NCI-H82 (cell line): ENCODE measurements around the gene NSG2.
A peak's percentile ranks its signal among the peaks of the same experiment; 100 is the strongest.

ENCODE experiments used
- DNase-seq: peaks from one replicate; lab custom pipeline; 2025; lab: John Stamatoyannopoulos, UW

Gene NSG2

DNA sequence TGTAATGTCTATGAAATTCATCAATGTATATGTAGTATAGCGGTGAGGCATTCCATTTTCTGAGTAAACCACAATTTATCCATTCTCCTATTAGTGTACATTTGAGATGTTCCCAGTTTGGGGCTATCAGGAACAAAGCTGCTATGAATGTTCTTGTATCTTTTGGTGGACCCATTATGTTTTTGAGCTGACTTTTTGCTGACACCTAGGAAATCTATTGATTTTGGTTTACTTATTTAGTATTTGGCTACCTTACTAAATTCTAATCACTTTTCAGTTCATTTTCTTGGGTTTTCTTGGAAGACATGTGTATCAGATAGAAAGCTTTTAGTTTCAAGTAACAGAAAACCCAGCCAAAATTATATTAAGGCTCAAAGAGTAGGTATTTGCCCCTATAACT lies 13.7 kb downstream of the NSG2 start:
- DNase-seq, result no peak

DNA sequence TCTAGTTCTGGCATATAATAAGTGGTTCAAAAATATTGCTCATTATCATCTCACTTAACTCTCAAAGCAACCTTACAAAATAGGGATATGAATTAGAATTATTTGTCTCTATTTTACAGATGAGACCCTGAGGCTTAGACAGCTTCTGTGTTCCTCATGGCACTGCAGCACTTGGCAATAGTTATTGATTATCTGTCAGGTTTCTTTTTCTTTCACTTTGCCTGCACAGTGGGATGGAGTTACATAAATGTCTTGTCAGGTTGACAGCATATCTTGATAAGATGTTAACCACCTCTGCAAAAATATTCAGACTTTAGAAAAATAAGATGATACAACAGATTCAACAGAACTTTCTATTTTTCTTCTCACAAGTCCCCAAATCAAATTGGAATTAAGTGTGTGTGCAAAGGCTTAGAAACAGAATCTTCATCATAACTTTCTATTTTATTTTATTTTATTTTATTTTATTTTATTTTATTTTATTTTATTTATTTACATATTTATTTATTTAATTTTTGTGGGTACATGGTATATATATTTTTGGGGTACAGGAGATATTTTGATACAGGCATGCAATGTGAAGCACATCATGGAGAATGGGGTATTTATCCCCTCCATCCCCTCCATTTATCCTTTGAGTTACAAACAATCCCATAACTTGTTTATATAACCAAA lies 17.7 kb downstream of the NSG2 start:
- DNase-seq, result no peak

DNA sequence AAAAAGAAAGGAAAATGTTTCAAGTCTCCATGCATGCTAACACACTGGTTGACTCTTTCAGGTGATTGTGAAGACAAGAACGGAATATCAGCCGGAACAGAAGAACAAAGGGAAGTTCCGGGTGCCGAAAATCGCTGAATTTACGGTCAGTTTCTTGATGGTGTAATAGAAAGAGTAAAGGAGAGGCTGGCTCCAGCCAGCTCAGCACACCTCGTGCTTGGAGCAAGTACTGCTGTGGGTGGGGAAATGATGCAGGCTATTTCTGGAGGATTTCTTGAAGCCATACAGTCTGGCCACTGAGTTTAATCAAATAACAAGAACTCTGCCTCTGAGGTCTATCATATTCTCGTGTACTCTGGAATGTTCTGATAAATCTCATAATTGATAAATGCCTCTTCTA lies 18.7 kb downstream of the NSG2 start:
- DNase-seq, result no peak

DNA sequence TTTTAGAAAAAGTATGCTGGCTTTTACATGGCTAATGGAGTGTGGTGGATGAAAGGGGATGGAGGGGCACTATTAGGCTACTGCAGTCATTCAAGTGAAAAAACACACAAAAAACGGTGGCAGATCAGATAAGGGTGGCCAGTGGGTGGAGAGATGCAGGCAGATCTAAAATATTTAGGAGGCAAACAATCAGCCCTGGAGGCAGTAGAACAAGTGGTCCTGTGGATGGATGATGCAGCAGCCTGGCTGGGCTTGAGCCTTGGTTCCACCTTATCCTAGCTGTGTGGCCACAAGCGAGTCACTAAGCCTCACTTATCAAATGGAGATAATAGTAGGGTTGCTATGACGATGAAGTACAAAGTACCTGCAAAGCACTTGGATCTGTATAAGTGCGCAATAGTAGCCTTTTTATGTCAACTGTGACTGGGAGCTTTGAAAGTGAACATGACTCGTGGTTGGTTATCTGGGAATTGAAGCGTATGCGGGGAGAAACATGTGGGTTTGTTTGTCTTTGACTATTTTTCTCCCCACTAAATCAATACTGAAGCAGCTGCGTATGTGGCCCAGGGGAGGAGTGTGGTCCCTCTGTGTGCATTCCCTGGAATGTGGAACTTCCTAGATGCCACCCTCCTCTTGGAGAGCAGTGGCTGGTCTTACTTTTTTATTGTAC lies 20.2 kb downstream of the NSG2 start:
- no peak for DNase-seq

DNA sequence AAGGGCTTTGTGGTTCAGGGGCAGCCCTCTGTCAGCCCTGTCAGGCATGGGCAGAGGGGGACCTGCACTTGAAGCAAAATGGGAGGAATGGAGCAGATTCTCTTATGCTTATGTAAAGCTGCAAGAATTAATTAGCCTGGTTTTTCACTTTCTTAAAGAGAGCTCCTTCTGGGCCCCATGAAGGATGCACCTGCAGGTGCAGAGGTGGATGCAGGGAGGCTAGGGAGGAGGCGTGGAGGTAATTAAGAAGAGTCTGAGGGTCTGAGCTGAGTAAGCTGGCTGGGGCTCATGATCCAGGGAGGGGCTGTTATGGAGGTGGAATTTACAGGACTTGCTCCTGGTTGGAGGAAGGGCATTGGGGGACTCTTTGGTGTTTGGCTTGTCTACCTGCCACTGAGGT lies 22.0 kb downstream of the NSG2 start:
- DNase-seq, result no peak

DNA sequence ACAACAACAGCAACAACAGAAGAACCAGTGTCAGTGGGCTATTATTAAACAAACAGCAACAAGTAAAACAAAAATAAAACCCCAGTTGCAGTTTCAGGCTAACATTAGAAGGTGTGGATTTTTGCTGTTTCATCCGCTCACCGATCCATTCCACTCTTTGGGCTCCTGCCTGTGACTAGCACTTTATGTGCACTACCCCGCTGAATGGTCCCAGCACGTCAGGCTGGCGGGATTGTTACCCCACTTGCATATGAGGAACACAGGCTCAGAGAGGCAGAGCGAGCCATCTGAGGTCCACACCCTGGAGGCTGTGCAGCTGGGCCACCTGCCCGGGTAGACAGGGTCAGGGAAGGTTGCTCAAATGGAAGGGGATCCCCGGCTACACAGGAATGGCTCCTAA lies 26.0 kb downstream of the NSG2 start:
- DNase-seq, result no peak

DNA sequence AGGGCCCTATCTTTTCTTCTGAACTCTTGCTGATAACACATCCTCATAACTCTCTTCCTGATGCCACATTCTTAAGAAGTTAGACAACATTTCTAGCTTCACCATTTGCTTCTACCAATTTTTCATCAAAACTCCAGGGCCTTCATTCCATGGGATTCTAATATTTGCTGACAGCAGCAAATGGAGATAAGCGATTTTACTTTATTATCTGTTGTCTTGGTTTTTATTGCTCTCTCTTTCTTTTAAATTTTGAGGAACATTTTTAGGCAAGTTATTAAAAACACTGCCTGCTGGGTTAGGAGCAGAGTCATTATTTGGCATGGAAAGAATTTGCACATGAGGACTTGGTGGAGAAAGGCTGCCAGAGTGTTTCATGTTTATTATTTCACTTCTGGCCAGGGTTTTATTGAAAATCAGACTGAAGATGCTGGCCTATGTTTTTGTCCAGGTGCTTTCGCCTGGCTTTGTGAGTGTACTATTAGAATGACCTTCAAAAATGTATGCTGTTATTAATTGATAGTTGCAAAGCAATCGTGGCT lies 27.7 kb downstream of the NSG2 start:
- DNase-seq, result no peak

DNA sequence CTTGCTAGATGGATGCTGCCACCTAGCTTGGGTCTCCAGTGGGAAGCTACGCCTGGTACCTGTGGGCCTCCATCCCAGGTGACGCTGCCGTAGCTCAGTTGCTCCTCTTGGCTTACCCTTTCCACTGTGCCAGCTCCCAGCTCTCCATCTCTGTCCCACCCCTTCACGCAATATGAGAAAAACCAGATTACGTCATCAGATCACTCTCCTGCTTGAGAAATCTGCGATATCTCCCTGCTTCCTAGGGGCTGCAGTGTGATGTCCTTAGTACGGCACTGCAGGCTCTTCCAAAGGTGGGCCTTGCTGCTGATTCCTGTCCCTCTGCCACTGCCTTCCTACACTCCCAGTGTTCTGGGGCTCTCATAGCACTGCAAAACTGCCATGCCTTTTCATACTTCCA lies 28.9 kb downstream of the NSG2 start:
- no peak for DNase-seq

DNA sequence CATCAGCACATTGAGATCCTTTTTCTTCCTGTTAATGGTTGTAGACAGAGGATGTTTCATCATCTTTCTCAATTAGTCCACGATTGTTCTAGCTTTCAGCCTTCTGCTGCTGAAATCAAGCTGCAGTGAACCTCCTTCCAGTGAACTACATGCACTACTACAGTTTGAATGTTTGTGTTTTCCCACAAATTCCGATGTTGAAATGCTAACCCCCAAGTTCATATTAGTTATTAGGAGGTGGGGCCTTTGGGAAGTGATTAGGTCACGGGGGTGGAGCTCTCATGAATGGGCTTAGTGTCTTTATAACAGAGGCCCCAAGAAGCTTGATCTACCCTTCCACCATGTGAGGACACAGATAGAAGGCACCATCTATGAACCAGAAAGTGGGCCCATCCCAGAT lies 32.9 kb downstream of the NSG2 start:
- no peak for DNase-seq

DNA sequence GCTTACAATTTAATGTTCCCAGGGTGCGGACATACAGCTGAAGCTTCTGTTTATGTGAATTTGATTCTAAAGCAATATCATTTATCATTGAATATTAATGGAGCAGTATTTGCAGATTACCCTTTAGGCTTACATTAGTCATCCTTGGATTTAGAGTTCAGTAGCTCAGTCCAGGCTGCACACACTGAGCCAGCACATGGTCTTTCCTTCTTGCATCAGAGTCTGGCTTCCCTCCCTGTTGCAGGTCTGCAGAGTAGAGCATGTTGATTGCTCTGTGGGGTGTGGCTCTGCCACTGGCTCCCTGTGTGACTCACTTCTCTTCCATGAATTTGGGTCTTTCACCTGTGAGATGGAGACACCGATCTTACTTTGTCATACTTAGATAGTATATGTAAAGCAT lies 36.8 kb downstream of the NSG2 start:
- peak; percentile 20 for DNase-seq

DNA sequence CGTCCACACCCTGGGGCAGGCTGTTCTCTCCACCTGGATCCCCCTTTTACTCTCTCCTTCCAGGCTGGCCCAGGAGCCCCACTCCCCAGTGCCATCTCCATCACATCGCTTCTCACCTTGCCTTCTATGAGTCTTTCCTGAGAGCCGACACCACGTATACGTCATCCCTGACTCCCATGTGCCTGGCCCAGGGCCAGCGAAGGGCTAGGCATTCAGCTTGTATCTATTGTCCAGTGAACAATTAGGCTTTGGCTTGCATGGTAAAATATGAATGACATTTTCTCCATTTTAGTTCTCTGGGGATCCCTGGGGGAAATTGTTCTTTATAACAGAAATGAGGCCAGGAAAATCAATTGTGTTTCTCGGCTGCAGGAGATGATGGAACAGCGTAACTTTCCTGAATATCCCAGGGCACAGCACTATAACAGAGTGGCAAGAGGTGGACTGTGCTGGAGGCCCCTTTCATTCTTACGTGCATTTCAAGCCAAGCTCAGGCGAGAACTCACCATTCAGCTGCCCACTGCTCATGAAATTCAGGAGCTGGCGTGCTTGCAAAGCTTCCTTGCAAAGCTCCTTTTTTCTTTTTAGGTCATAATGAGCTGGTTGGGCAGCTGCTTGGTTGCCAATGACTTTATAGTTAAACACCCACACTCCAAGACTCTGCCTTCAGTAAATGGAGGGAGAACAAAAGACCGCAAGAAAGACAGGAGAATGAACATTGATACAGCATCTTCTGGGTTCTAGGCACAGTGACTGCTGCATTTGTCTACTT lies 37.7 kb downstream of the NSG2 start:
- DNase-seq, result no peak

DNA sequence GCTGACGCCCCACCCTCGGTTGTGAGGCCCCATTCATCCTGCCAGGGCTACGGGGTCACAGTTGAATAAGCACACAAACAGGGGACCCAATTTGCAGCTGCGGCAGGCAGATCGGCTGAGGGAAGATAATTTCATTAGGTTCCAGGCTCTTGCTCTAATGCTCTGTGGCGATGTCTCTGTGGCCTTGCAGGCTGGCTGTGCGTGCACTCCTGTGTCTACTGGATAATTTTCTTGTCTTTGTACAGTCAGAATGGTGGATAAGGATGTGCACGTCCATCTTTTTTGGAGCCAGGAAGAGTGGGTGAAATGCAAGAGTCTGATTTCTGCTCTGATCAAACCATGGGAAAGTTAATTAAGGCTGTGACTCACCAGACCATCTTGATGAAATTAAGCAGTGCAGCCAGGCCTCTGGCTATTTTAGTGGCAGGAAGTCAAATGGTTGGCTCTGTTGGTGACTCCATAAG lies 39.2 kb downstream of the NSG2 start:
- peak; percentile 81 for DNase-seq

DNA sequence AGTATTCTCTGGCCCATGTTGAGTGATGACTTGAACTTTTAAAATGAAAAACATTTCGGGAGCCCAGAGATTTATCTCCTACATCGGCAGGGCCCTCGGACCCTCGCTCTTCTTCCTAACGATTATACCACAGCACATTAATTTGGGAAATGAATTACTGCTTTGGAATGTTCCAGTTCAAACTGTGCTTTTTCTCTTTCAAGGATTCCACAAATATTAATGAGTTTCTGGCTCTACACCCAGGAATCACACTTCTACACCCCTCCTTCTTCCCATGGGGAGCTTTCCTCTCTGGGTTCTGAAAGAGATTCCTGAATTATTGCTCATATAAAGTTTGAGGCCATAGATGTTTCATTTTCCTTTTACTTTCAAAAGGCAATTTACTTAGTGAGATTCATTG lies 41.2 kb downstream of the NSG2 start:
- no peak for DNase-seq

DNA sequence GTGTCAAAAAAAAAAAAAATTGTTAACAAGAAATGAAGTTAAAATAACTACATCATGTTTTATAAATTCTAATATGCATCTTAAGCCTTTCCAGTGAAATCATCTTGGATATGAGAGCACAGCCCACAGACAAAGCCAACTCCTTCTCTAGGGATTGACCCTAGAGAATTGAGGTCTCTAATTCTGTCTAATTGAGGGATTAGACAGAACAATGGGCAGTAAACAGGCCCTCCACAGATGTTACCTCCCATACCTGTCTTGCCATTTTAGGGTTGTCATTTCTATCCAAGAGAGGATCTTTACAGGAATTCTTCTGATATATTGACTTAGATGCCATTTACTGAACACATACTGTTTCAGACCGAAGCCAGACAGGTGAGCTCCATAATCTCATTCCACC lies 42.3 kb downstream of the NSG2 start:
- peak; percentile 87 for DNase-seq

DNA sequence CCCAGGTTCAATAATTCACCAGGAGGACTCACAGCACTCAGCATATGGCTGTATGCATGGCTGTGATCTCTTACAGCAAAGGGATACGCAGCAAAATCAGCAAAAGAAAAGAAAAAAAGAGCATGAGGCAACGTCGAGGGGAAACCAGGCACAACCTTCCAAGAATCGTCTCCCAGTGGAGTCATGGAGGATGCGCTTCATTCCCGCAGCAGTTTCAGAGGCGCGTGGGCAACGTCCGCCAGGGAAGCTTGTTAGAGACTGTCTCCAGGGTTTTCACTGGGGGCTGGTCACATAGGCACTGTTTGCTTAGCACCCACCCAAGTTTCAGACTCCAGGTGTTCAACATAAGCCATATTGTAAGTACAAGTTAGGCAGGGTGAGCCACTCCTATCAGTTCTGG lies 44.6 kb downstream of the NSG2 start:
- peak; percentile 72 for DNase-seq

DNA sequence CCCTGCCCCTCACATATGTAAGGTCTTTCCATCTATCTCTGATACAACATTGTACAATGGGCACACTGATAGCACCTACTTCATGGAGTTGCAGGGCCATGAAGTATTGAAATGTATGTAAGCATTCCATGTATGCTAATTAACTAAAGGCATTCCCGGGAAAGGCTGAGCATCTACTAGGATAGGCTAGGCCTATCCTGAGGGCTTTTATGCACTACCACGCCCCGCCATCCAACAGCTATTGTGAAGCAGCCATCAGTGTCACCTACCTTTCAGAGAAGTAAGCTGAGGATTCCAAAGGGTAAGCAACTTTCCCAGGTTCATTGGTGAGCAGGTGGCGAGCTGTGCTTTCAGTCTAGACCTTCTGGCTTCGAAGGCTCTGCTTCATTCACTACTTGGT lies 47.6 kb downstream of the NSG2 start:
- peak; percentile 34 for DNase-seq

DNA sequence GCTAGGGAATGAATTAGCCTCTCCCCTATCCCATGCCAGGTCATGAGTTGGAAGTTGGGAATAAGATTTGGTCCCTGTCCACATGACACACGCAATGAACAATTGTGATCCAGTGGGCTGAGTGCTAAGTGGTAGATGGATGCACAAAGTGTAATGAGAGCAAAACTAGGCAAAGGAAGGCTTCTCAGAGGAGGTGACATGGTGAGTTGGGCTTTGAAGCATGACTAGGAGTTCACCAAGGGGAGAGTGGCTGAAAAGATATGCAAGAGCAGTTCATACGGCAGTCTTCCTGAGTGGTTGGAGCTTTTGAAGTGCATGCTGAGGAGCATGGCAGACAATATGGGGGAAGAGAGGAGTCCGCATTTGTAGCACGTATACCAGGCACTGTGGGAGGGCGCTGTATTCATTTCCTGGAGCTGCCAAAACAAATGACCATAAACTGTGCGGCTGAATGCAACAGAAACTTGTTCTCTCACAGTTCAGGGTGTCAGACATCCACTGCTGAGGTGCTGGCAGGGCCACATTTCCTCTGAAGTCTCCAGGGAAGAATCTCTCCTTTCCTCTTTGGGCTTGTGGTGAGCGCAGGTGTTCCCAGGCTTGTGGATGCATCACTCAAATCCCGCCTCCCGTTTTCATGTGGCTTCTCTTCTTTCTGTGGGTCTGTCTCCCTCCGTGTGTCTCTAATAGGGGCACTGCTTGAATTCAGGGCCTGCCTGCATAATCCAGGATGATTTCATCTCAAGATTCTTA lies 49.5 kb downstream of the NSG2 start:
- DNase-seq, result no peak

DNA sequence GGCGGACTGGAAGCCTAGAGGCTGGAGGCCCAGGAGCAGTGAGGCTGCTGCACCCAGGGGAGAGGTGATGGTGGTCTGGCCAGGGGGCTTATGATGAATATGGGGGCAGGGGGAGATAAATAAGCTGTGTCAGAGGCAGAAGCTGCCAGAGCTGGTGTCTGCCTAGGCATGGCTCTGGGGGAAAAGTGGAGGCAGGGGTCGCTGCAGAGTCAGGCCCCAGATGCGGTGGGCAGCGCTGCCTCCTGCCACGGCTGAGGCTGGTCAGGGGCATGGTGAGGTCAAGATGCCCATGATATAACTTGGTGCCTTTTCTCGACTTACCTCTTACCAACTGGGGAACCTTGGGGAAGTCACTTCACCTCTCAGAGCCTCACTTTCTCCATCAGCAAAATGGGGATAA lies 51.1 kb downstream of the NSG2 start:
- no peak for DNase-seq

DNA sequence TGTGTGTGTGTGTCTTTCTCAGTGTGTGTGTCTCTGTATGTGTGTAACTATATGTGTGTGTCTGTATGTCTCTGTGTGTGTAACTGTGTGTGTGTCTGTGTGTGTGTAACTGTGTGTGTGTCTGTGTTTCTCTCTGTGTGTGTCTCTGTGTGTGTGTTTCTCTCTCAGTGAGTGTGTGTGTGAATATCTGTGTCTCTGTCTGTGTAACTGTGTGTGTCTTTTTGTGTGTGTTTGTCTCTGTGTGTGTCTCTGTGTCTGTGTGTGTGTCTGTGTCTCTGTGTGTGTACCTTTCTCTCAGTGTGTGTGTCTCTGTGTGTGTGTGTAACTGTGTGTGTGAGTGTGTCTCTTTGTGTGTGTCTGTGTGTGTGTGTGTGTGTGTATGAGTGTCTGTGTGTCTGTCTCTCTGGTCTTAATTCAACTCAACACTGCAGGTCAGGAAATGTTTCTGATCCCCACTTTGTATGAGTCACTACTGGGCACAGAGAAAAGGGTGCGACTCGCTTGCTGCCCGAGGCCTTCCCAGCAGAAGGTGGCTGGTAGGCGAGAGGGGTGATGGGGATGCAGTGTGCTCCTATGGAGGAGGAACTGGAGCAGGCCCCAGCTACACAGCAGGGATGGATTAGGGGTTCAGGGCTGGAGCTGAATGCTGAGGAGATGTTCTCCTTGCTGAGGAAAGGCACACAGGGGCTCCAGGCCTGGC lies 52.1 kb downstream of the NSG2 start:
- DNase-seq, result no peak

DNA sequence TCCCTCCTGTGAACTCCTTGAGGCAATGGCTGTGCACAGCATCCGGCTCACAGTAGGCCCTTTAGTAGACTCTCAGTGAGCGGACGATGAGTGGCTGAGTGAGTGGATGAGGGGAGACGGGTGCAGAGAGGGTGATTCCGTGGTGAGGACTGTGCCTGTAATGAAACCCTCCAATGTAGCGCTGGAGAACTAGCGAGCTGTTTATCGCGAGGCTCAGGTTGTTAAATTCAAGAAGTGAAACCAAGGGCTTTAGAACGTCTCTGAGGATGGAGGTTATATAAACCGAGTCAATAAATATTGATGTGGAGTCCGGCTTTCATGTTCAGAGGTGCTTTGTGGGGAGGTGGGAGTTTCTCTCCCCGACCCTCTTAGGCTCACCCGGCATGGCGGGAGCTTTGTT lies 53.2 kb downstream of the NSG2 start:
- DNase-seq, result no peak

DNA sequence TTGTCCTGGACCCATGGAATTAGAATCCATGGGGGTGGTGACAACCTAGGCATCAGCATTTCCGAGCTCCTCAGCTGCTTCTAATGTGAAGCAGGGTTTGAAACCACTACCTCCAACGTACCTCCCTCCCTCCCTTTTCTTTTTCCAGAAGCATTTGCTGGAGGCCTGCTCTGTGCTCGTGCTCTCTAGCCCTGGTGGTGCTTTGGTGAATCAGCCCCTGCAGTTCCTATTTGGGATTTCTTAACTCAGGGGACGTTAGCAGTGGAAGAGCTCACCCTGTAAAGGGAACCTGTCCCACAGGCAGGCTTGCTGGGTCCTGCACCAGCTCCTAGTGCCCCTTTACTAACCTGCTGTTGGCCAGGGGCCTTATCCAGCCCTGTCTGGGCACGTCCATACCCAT lies 55.0 kb downstream of the NSG2 start:
- DNase-seq, result no peak
